ENCODE results near the gene GABRB3. TPM values are rescaled to one million over a fixed set of nuclear protein-coding genes. Genes with fewer than 3 reads are reported as not detected.

Gene GABRB3
- not detected in 2 replicates for total RNA-seq

DNA sequence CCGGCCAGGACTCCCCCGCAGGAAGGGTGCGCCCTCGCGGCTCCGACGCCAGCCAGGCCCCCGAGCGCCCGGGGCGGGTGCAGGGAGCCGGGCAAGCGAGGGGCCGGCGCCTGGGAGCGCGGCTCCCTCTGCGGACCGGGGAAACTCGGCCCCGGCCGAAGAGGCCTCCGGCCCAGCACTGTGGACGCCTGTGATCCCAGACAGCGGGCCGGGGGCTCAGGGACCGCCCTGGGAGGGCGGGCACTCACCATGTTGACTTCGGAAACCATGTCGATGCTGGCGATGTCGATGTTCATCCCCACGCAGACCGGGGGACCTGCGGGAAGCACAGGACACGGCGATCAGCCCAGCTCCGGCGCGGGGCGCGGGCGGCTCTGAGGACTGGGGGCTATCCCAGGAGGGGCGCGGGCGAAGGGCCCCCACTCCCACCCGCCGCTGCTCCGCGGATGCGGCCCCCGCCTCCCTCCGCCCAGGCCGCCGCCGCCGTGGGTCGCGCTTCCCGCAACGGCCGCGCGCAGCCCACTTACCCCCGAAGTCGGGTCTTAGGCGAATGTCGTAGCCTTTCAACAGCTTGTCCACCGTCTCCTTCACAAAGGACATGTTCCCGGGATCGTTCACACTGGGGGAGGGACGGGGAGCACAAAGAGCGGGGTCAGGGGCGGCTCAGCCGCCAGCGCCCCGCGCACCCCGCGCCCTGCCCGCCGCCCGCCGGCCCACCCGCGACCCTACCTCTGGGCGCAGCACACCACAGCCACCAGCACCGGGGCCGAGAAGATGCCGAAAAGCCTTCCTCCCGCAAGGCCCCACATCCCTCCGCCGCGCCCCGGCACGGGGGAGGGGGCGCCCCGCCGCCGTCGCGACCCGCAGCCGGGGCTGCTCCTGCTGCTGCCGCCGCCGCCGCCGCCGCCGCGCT is at the start of gene GABRB3:
Gene GABRB3, minus strand, starts transcription at position 913 of the 913 bp plus-strand sequence.
- Mint-ChIP-seq H3K4me1 (ENCODE audit: low read depth) (no peaks in the 10 kb centered on the region), H3K4me3 (no peak within 1 kb of the TSS), H3K27ac (no peak within 1 kb of the TSS), H3K36me3 (ENCODE audit: low read depth) (no peaks in the 10 kb centered on the region), H3K27me3 (ENCODE audit: insufficient read depth) (peaks cover 20% of the 10 kb centered on the region), H3K9me3 (no peaks in the 10 kb centered on the region)
- no peak for DNase-seq (ENCODE audit: low spot score)
- intact Hi-C loops (cut with micrococcal nuclease) = no loop called here

DNA sequence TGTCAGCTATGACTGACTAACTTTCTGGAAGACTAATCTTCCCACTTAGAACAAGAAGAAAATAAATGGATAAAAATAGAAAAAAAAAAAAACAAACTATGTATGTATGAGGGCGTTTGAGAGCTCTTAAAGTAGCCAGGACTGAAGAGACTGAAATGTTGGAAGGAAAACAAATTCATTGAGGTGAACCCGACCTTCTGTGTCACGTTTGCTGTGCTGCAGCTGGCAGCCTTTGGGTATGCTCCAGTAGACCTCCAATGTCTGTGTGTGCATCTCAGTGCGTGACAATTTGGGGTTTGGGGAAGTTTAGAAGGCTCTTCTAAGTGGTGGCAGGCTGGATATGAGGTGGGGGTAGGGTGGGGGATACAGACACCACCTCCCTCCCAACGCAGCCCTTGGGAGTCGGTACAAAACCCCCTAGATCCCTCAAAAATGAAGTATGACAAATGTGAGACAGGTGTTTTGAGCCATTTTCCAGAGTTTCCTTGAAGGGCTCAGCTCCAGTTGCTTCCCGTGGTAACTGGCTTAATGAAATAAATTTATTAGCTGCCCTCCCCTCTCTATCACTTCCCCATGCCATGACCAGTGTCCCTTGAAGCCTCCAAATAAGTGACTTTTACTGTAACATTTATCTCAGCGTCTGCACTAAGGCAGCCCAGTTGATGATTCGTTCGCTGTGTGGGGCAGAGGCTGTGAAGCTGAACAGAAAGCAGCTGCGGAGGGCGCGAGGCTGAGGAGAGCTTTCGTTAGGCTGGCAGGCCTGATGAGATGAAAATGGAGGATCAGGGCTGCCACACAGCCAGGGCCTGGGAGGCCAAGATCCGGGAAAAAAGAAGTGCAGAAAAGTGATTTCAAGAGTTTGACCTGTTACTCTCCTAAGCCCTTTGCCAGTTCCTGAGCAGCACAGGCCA is 34.9 kb upstream of the GABRB3 start:
- H3K4me3 Mint-ChIP-seq = no peak overlapping the region
- H3K27ac Mint-ChIP-seq = no peak overlapping the region
- DNase-seq (ENCODE audit: low spot score) = no peak
- intact Hi-C loops (cut with micrococcal nuclease) = no loop called here
- H3K9me3 Mint-ChIP-seq = peaks cover 28% of the 10 kb centered on the region
- H3K4me1 Mint-ChIP-seq (ENCODE audit: low read depth) = no peaks in the 10 kb centered on the region
- H3K27me3 Mint-ChIP-seq (ENCODE audit: insufficient read depth) = no peaks in the 10 kb centered on the region
- no peaks in the 10 kb centered on the region for H3K36me3 Mint-ChIP-seq (ENCODE audit: low read depth)

DNA sequence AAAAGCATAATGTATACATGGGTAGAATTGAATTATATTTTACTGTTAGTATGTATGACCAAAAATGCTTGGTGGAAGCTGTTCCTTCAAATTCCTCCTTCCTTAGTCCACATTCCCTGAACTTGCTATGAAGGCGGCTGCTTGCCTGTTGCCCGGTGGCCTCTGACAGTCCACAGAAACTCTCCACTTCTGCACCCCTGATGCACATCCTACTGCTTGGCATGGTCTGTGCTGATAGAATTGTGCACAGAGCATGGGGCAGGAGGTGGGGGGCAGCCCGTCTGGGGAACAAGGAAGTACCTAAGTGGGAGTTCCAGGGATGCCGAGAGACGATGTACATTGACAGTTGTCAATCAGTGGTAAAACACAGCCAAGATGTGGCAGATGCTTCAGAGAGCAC is 33.7 kb upstream of the GABRB3 start:
- Mint-ChIP-seq H3K4me3 (no peak overlapping the region), H3K27ac (no peak overlapping the region), H3K4me1 (ENCODE audit: low read depth) (no peaks in the 10 kb centered on the region), H3K36me3 (ENCODE audit: low read depth) (no peaks in the 10 kb centered on the region), H3K9me3 (peaks cover 21% of the 10 kb centered on the region), H3K27me3 (ENCODE audit: insufficient read depth) (no peaks in the 10 kb centered on the region)
- no peak for DNase-seq (ENCODE audit: low spot score)
- intact Hi-C loops (cut with micrococcal nuclease) = no loop called here

DNA sequence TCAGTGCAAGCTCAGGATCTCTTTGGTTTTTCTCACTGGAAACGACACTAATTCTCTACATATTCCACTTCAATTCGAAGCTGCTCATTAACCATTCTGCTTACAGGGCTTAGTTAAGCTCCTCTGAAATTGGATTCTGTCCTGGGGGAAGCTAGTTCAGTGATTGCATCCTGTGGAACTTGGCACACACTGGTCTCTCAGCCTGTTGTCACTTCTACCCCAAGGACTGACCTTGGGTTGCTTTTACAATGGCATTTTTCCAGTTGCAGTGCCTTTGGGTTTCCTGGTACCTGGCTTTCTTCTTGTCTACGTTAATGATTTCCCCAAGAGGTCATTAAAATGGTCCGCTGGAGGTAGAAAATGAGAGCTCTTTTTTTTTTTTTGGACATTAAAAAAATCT is 33.3 kb upstream of the GABRB3 start:
- DNase-seq (ENCODE audit: low spot score) = no peak
- no peaks in the 10 kb centered on the region for H3K4me1 Mint-ChIP-seq (ENCODE audit: low read depth)
- no peaks in the 10 kb centered on the region for H3K27me3 Mint-ChIP-seq (ENCODE audit: insufficient read depth)
- intact Hi-C loops (cut with micrococcal nuclease) = no loop called here
- no peak overlapping the region for H3K27ac Mint-ChIP-seq
- no peak overlapping the region for H3K4me3 Mint-ChIP-seq
- peaks cover 21% of the 10 kb centered on the region for H3K9me3 Mint-ChIP-seq
- H3K36me3 Mint-ChIP-seq (ENCODE audit: low read depth) = no peaks in the 10 kb centered on the region

DNA sequence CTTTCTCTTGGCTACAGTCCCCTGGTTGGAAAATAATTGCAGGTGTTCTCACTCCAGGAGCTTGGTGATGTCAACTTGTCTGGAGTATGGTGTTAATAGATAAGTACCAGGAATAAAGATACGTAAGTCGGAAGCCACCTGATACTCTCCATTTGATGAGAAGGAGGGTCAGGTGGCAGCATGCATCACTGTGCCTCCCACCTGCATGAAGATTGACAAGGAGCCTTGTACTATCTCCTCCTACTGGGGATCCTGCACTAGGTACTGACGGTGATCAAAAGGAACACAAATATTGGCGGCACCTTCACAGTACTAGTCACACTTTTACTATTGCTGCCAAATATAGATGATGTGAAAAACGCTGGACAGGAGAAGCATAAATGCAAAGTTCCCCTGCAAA is 32.6 kb upstream of the GABRB3 start:
- H3K27ac Mint-ChIP-seq = no peak overlapping the region
- no peaks in the 10 kb centered on the region for H3K27me3 Mint-ChIP-seq (ENCODE audit: insufficient read depth)
- intact Hi-C loops (cut with micrococcal nuclease) = no loop called here
- H3K9me3 Mint-ChIP-seq = peaks cover 21% of the 10 kb centered on the region
- DNase-seq (ENCODE audit: low spot score) = no peak
- H3K36me3 Mint-ChIP-seq (ENCODE audit: low read depth) = no peaks in the 10 kb centered on the region
- H3K4me3 Mint-ChIP-seq = no peak overlapping the region
- no peaks in the 10 kb centered on the region for H3K4me1 Mint-ChIP-seq (ENCODE audit: low read depth)

DNA sequence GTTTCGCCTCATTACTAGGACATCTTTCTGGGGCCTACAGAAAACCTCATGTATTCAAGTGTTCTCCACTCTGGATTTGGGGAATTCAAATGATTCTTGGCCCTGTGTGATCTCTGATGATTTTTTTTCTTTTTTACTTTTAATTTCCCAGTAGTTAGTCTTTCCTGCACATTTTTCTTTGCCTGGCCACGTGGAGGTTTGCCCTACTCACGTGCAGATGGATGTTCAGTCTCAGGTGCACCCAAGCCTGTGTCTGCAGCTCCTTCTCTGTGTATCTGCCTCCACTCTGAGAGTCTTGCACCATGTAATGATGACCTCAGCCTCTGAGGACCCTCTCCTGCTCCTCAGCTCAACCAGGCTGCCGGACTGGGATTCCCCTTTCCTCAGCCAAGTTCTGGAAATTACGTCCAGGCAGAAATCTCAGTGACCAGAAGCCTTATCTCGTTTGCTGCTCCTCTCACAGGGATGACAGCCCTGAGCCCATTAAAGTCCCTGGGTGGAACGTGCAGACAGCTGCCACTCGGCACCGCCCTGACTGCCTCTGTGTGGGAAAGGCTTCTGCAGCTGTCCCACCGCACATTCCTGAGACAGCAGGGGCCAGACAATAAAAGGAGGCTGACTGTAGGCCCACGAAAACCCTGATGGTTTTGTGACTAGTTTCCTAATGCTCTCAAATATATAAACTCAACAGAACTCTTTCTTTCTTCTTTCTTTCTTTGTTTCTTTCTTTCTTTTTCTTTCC is 31.4 kb upstream of the GABRB3 start:
- no peak overlapping the region for H3K27ac Mint-ChIP-seq
- H3K27me3 Mint-ChIP-seq (ENCODE audit: insufficient read depth) = no peaks in the 10 kb centered on the region
- H3K4me3 Mint-ChIP-seq = no peak overlapping the region
- intact Hi-C loops (cut with micrococcal nuclease) = no loop called here
- no peak for DNase-seq (ENCODE audit: low spot score)
- no peaks in the 10 kb centered on the region for H3K36me3 Mint-ChIP-seq (ENCODE audit: low read depth)
- no peaks in the 10 kb centered on the region for H3K4me1 Mint-ChIP-seq (ENCODE audit: low read depth)
- H3K9me3 Mint-ChIP-seq = peaks cover 20% of the 10 kb centered on the region

DNA sequence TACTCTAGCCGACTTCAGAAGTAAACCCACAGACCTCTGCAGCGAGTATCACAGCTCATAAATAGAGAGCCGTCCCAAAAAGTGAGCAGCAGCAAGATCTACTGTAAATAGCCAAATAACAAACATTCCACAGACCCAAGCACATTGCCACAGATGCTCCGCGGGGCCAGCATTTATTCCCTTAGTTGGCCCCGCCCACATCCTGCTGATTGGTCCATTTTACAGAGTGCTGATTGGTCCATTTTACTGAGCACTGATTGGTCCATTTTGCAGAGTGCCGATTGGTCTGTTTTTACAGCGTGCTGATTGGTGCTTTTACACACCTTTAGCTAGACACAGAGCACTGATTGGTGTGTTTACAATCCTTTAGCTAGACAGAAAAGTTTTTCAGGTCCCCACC is 17.3 kb upstream of the GABRB3 start:
- Mint-ChIP-seq H3K27me3 (ENCODE audit: insufficient read depth) (no peaks in the 10 kb centered on the region), H3K9me3 (peaks cover 23% of the 10 kb centered on the region), H3K27ac (no peak overlapping the region), H3K36me3 (ENCODE audit: low read depth) (no peaks in the 10 kb centered on the region), H3K4me1 (ENCODE audit: low read depth) (no peaks in the 10 kb centered on the region), H3K4me3 (no peak overlapping the region)
- DNase-seq (ENCODE audit: low spot score) = no peak
- intact Hi-C loops (cut with micrococcal nuclease) = no loop called here

DNA sequence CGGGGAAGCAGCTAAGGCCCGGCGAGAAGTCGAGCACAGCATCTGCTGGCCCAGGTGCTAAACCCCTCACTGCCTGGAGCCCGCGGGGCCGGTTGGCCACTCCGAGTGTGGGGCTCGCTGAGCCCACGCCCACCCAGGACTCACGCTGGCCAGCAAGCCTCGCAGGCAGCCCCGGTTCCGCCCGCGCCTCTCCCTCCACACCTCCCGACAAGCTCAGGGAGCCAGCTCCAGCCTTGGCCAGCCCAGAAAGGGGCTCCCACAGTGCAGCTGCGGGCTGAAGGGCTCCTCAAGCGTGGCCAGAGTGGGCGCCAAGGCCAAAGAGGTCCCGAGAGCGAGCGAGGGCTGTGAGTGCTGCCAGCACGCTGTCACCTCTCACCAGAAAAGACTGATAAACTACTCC is 8.9 kb upstream of the GABRB3 start:
- Mint-ChIP-seq H3K36me3 (ENCODE audit: low read depth) (no peaks in the 10 kb centered on the region), H3K4me1 (ENCODE audit: low read depth) (no peaks in the 10 kb centered on the region), H3K27me3 (ENCODE audit: insufficient read depth) (no peaks in the 10 kb centered on the region), H3K27ac (no peak overlapping the region), H3K9me3 (peaks cover 3% of the 10 kb centered on the region), H3K4me3 (no peak overlapping the region)
- no peak for DNase-seq (ENCODE audit: low spot score)
- intact Hi-C loops (cut with micrococcal nuclease) = no loop called here

DNA sequence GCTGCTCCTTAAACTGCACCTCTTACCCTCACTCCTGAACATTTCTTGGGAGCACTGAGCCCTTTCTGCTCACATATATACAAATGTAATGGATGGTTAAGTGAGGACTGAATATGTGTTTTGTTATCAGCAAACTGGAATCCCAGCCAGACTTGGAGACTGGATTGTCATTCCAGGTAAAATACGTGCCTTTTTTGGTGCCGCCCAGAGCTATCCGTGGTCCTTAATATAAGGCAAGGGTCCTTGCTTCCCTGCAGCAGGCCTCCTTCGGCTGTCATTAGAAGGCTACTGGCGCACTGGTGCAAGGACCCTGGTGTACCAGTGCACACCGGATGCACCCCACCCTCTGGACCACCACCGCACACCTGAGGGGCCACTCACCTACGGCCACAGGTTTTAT is 1.1 kb upstream of the GABRB3 start:
- no peak for DNase-seq (ENCODE audit: low spot score)
- H3K4me1 Mint-ChIP-seq (ENCODE audit: low read depth) = no peaks in the 10 kb centered on the region
- intact Hi-C loops (cut with micrococcal nuclease) = no loop called here
- no peak overlapping the region for H3K27ac Mint-ChIP-seq
- no peak overlapping the region for H3K4me3 Mint-ChIP-seq
- H3K9me3 Mint-ChIP-seq = no peaks in the 10 kb centered on the region
- H3K36me3 Mint-ChIP-seq (ENCODE audit: low read depth) = no peaks in the 10 kb centered on the region
- H3K27me3 Mint-ChIP-seq (ENCODE audit: insufficient read depth) = peaks cover 20% of the 10 kb centered on the region

DNA sequence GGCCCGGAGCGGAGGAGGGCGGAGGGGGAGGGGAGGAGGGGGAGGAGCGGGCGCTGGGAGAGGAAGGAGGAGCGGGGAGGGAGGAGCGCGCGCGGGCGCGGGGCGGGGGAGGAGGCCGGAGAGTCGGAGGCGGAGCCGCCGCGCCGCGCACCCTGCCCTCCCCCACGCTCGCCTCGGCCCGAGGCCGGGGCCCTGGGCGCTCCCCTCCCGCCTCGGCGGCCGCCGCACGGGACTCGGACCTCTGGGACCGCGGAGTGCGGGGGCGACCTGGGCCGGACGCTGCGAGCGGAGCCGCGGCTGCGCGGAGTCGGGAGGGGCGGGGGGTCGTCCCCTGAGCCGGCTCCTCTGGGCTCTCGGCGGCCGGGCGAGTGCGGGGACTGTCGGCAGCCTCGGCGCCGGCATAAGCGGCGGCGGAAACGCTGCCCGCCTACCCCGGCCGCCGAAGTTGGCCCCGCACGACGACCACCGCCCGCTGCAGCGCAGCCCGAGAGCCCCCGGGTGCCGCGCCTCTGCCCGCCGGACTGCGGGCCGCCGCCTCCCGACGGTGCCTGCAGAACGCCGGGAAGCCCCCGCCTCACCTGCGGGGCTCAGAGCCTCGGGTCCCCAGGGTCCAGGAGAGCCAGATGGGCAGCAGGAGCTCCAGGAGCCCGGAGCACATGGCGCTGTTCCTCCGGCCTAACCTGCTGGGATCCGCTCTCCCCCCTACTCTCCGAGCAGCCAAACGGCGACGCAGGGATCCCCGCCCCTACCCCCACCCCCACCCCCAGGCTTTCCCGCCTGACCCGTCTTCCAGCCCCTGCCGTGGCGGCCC is 406 bp upstream of the GABRB3 start:
- Mint-ChIP-seq H3K27ac (no peak overlapping the region), H3K4me3 (no peak overlapping the region), H3K9me3 (no peaks in the 10 kb centered on the region), H3K36me3 (ENCODE audit: low read depth) (no peaks in the 10 kb centered on the region), H3K4me1 (ENCODE audit: low read depth) (no peaks in the 10 kb centered on the region), H3K27me3 (ENCODE audit: insufficient read depth) (peaks cover 20% of the 10 kb centered on the region)
- intact Hi-C loops (cut with micrococcal nuclease) = no loop called here
- DNase-seq (ENCODE audit: low spot score) = no peak

DNA sequence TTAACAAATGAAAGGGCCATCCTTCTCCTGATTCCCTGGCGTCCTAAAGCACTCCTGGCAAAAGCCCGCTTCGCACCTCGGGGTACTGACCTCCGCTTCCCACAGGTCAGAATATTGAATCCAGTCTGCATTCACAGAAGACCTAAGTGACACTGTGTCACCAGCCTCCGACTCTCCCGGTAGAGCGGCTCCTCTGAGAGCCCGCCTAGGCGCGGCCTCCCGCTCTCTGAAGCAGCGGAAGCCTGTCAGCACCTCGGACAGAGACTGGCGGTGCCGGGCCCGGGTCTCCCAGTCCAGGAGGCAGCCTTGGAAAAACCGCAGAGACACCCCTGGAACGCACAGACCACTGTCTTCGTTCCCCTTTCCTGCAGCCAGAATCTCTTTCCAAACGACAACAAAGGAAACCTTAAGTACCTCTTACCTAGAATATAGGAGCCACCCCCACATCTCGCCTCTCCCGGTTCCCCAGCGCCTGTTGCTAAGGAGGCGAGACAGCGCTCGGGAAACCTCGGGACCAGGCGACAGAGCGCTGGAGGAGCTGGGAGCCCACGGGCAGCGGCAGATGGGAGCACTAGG is 1.2 kb downstream of the GABRB3 start:
- Mint-ChIP-seq H3K36me3 (ENCODE audit: low read depth) (no peaks in the 10 kb centered on the region), H3K27ac (no peak overlapping the region), H3K4me3 (no peak overlapping the region), H3K27me3 (ENCODE audit: insufficient read depth) (peaks cover 20% of the 10 kb centered on the region), H3K4me1 (ENCODE audit: low read depth) (no peaks in the 10 kb centered on the region), H3K9me3 (no peaks in the 10 kb centered on the region)
- intact Hi-C loops (cut with micrococcal nuclease) = no loop called here
- no peak for DNase-seq (ENCODE audit: low spot score)

DNA sequence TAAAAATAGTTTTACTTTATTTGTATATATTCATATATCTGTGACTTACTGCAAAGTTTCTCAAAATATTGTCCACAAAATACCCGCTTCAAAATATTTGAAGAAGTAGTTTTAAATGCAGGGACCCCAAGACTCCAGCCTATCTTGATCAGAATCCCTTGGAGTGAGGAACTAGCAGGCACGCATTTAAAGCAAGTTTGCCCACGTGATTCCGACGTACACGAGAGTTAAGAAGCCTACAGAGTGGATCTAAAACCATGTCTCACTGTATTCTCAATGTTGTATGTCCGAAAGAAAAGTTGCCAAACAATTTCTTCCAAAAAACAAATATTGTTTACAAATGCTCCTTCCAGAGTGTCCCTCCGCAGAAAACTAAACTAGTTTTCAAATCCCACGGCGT is 1.7 kb downstream of the GABRB3 start:
- Mint-ChIP-seq H3K4me3 (no peak overlapping the region), H3K36me3 (ENCODE audit: low read depth) (no peaks in the 10 kb centered on the region), H3K27ac (no peak overlapping the region), H3K4me1 (ENCODE audit: low read depth) (no peaks in the 10 kb centered on the region), H3K27me3 (ENCODE audit: insufficient read depth) (peaks cover 20% of the 10 kb centered on the region), H3K9me3 (no peaks in the 10 kb centered on the region)
- intact Hi-C loops (cut with micrococcal nuclease) = no loop called here
- no peak for DNase-seq (ENCODE audit: low spot score)
